Liver (tissue), 9 donors: Measurements from ENCODE around the gene GGACT. TPM values are rescaled to one million over a fixed set of nuclear protein-coding genes. Genes with fewer than 3 reads are reported as not detected.

ENCODE experiments used
- DNase-seq: peaks from one replicate; pipeline ENCODE4 v3.0.0-alpha.2; 2017; ENCODE audit warnings: low spot score
- H3K27ac ChIP-seq, 2 donors: one replicate each; pipeline ENCODE4 v1.7.0; 2013; ENCODE audit warnings: inconsistent platforms in 2 of 2, low read length in 2 of 2, control low read depth in 1 of 2, low read depth in 1 of 2, mild to moderate bottlenecking in 1 of 2
- H3K27me3 ChIP-seq, 4 donors: one replicate each; pipeline versions ENCODE4 v1.6.1 to v1.7.0; 2013; ENCODE audit warnings: low read length in 3 of 4, inconsistent platforms in 1 of 4, mild to moderate bottlenecking in 1 of 4, moderate library complexity in 1 of 4; ENCODE audit not compliant: control insufficient read depth in 4 of 4, insufficient read depth in 4 of 4
- H3K36me3 ChIP-seq, 4 donors: one replicate each; pipeline versions ENCODE4 v1.6.1 to v1.7.0; 2013; ENCODE audit warnings: low read length in 3 of 4, mild to moderate bottlenecking in 3 of 4, low read depth in 1 of 4, moderate library complexity in 1 of 4; ENCODE audit not compliant: control insufficient read depth in 4 of 4, insufficient read depth in 3 of 4
- H3K4me1 ChIP-seq, 4 donors: one replicate each; pipeline versions ENCODE4 v1.6.1 to v1.7.0; 2013; ENCODE audit warnings: low read length in 3 of 4, mild to moderate bottlenecking in 3 of 4, moderate library complexity in 1 of 4; ENCODE audit not compliant: control insufficient read depth in 4 of 4, insufficient read depth in 4 of 4
- H3K4me3 ChIP-seq, 3 donors: one replicate each; pipeline versions ENCODE4 v1.6.1 to v1.7.0; 2013; ENCODE audit warnings: low read length in 3 of 3, control low read depth in 1 of 3, low read depth in 1 of 3, mild to moderate bottlenecking in 1 of 3
- H3K9ac ChIP-seq, 2 donors: one replicate each; pipeline ENCODE4 v1.7.0; 2013; ENCODE audit warnings: low read length in 2 of 2, mild to moderate bottlenecking in 2 of 2, moderate library complexity in 2 of 2, control low read depth in 1 of 2, low read depth in 1 of 2
- H3K9me3 ChIP-seq, 4 donors: one replicate each; pipeline versions ENCODE4 v1.6.1 to v1.7.0; 2013; ENCODE audit warnings: low read length in 3 of 4; ENCODE audit not compliant: control insufficient read depth in 4 of 4
- ATF3 ChIP-seq: IDR thresholded peaks from 2 replicates; pipeline ENCODE4 v1.6.1; 2016; ENCODE audit warnings: antibody characterized with exemption
- CTCF ChIP-seq: fragments of 150-350 bp; IDR thresholded peaks from 2 replicates; pipeline ENCODE4 v1.5.1; 2017; ENCODE audit warnings: improper control_type of control experiment, low read depth, low read length; ENCODE audit not compliant: missing input control
- EGR1 ChIP-seq, 2 donors: IDR thresholded peaks; 2 replicates each; pipeline ENCODE4 v1.6.1; 2016 to 2018; ENCODE audit warnings: antibody characterized with exemption in 2 of 2, low read depth in 2 of 2
- FOXA1 ChIP-seq: IDR thresholded peaks from 2 replicates; pipeline ENCODE4 v1.6.1; 2016; ENCODE audit warnings: antibody characterized with exemption
- FOXA2 ChIP-seq: IDR thresholded peaks from 2 replicates; pipeline ENCODE4 v1.6.1; 2016; ENCODE audit warnings: antibody characterized with exemption
- GABPA ChIP-seq, 2 donors: IDR thresholded peaks in 1 of 2; conservative IDR thresholded peaks in 1 of 2; 2 replicates each; pipeline ENCODE4 v1.6.1; 2016; ENCODE audit warnings: antibody characterized with exemption in 2 of 2, mild to moderate bottlenecking in 1 of 2, moderate library complexity in 1 of 2
- HNF4A ChIP-seq, 2 donors: conservative IDR thresholded peaks; 2 replicates each; pipeline ENCODE4 v1.6.1; 2016; ENCODE audit warnings: antibody characterized with exemption in 2 of 2, mild to moderate bottlenecking in 2 of 2
- HNF4G ChIP-seq: IDR thresholded peaks from 2 replicates; pipeline ENCODE4 v1.6.1; 2016; ENCODE audit warnings: antibody characterized with exemption
- JUND ChIP-seq, 2 donors: IDR thresholded peaks; 2 replicates each; pipeline ENCODE4 v1.6.1; 2016; ENCODE audit warnings: antibody characterized with exemption in 2 of 2
- MAX ChIP-seq: IDR thresholded peaks from 2 replicates; pipeline ENCODE4 v1.6.1; 2016; ENCODE audit warnings: antibody characterized with exemption
- NR2F2 ChIP-seq: IDR thresholded peaks from 2 replicates; pipeline ENCODE4 v1.6.1; 2016; ENCODE audit warnings: antibody characterized with exemption
- RAD21 ChIP-seq, 2 donors: IDR thresholded peaks; 2 replicates each; pipeline ENCODE4 v1.6.1; 2016; ENCODE audit warnings: antibody characterized with exemption in 2 of 2, mild to moderate bottlenecking in 2 of 2
- REST ChIP-seq: IDR thresholded peaks from 2 replicates; pipeline ENCODE4 v1.6.1; 2016; ENCODE audit warnings: antibody characterized with exemption, mild to moderate bottlenecking
- RXRA ChIP-seq, 2 donors: IDR thresholded peaks; 2 replicates each; pipeline ENCODE4 v1.6.1; 2017 to 2018; ENCODE audit warnings: antibody characterized with exemption in 2 of 2, mild to moderate bottlenecking in 1 of 2
- SP1 ChIP-seq: IDR thresholded peaks from 2 replicates; pipeline ENCODE4 v1.6.1; 2018; ENCODE audit warnings: antibody characterized with exemption, mild to moderate bottlenecking
- TAF1 ChIP-seq: conservative IDR thresholded peaks from 2 replicates; pipeline ENCODE4 v1.6.1; 2016; ENCODE audit warnings: antibody characterized with exemption, mild to moderate bottlenecking
- YY1 ChIP-seq: IDR thresholded peaks from 2 replicates; pipeline ENCODE4 v1.6.1; 2016; ENCODE audit warnings: antibody characterized with exemption, mild to moderate bottlenecking
- ZBTB33 ChIP-seq: IDR thresholded peaks from 2 replicates; pipeline ENCODE4 v1.6.1; 2016; ENCODE audit warnings: antibody characterized with exemption
- WGBS: extraction: QIAGEN DNeasy Blood & Tissue Kit; methylation state at CpG from one replicate; pipeline ENCODE4 v1.1.7; 2013; 5-methylcytosine and 5-hydroxymethylcytosine counted together
- polyA plus RNA-seq, 2 donors: library from polyadenylated mRNA; stranded (reverse) in 1 of 2; unstranded in 1 of 2; fragments of 200-250 nt in 1 of 2; fragments of >200 nt in 1 of 2; fragmentation: Nextera tagmentation in 1 of 2; extraction: Ambion mirVana in 1 of 2; gene quantifications; one replicate each; pipeline versions ENCODE4 v1.2.1 to v1.2.3, GENCODE V29; 2013 to 2015
- total RNA-seq, 2 donors: library from RNA; depleted of rRNA; stranded (reverse); fragments of >200 nt; gene quantifications; one replicate each; pipeline ENCODE4 v1.2.3, GENCODE V29; 2014
- donor health status: healthy.
- donor health status: healthy.
- donor health status: healthy.
- donor health status: healthy.
- donor health status: healthy.

Gene GGACT
- total and polyA plus RNA-seq, 4 donors: 2.5 to 6.3 (median 4.1) TPM

- WGBS: 92% methylated on average over 8 of the region's 8 CpGs
- H3K9ac ChIP-seq: no peak overlapping the region
- no peak overlapping the region for H3K27ac ChIP-seq
- no peaks in the 10 kb centered on the region for H3K4me1 ChIP-seq
- H3K4me3 ChIP-seq: no peak overlapping the region
- H3K9me3 ChIP-seq: no peaks in the 10 kb centered on the region
- DNase-seq: no peak
- no peaks in the 10 kb centered on the region for H3K27me3 ChIP-seq
- no peak for TF ChIP-seq FOXA1
- TF ChIP-seq HNF4G: no peak
- TF ChIP-seq CTCF: no peak
- TF ChIP-seq TAF1: no peak
- no peak for TF ChIP-seq ZBTB33
- H3K36me3 ChIP-seq: no peaks in the 10 kb centered on the region
Measured at GRCh38 chr13:100508996-100509395, 79.6 kb downstream of the GGACT start.

GRCh38 chr13:100508455-100508854 lies 80.1 kb downstream of the GGACT start:
- Histone ChIP-seq H3K9ac (no peak overlapping the region), H3K4me3 (no peak overlapping the region), H3K9me3 (no peaks in the 10 kb centered on the region), H3K4me1 (no peaks in the 10 kb centered on the region), H3K27me3 (no peaks in the 10 kb centered on the region), H3K36me3 (no peaks in the 10 kb centered on the region), H3K27ac (no peak overlapping the region)
- 95% methylated on average over 6 of the region's 6 CpGs for WGBS
- no peak for DNase-seq
- TF ChIP-seq RAD21 (IDR thresholded peaks at IDR 0.05) (no peak), EGR1 (IDR thresholded peaks at IDR 0.05; ENCODE audit: low read depth in 2 of 2) (no peak), NR2F2 (no peak), SP1 (no peak), FOXA1 (no peak), ZBTB33 (no peak), RXRA (IDR thresholded peaks at IDR 0.05) (no peak), HNF4A (conservative IDR thresholded peaks at IDR 0.05) (no peak), FOXA2 (no peak), JUND (IDR thresholded peaks at IDR 0.05) (no peak), TAF1 (no peak), HNF4G (no peak), MAX (no peak), ATF3 (no peak), YY1 (no peak), GABPA (IDR thresholded peaks at IDR 0.05 in 1 of 2, conservative IDR thresholded peaks at IDR 0.05 in 1 of 2) (no peak), REST (no peak), CTCF (no peak)
